GM18861 (cell line): ENCODE data around the gene HSF5.
"Not testable (repeated sequence)": the region's sequence is repeated elsewhere in the genome, so short reads cannot be mapped to it uniquely, and the experiment has no call there.

Experiments used
- ATAC-seq: cut with Tn5 transposase; IDR thresholded peaks from one replicate; pipeline ENCODE4 v1.9.1; 2021; ENCODE audit not compliant: unreplicated experiment

Gene HSF5

GRCh38 chr17:58415371-58416055 lies 72.7 kb downstream of the HSF5 start:
- no peak for ATAC-seq

DNA sequence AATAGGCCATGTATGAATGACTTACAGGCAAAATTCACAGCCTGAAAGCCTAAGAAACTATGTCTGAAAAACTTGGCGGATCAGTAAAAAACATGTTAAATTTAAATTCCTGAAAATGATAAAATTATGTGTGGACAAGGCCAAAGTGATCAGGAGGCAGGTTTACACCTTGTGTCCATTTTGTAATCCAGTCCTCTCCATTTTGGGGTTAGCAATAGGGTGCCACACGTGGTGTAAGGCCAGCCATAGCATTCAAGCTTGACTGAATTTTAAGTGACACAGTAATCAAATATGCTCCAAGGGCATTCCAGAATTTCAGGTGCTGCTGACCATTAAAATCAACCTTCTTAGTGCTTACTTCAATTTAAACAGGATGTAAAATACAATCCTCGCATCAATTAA lies 73.6 kb downstream of the HSF5 start:
- no peak for ATAC-seq

DNA sequence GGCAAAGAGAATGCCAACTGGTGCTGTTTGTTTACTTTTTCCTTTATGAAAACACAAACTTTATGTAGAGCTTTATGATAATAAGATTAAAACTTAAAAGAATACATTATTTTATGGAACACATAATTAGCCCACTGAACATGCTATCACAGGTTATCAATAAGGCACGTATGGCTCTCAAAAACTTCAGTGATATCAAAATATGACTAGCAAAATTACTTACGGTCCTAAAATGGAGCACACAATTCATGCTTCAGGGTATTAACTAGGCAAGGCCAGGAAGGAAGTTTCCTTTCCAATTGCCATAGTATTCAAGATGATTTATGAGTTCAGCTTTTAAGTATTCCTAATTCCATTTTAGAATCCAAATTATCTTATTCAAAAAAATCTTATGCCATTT lies 74.5 kb downstream of the HSF5 start:
- ATAC-seq = no peak

DNA sequence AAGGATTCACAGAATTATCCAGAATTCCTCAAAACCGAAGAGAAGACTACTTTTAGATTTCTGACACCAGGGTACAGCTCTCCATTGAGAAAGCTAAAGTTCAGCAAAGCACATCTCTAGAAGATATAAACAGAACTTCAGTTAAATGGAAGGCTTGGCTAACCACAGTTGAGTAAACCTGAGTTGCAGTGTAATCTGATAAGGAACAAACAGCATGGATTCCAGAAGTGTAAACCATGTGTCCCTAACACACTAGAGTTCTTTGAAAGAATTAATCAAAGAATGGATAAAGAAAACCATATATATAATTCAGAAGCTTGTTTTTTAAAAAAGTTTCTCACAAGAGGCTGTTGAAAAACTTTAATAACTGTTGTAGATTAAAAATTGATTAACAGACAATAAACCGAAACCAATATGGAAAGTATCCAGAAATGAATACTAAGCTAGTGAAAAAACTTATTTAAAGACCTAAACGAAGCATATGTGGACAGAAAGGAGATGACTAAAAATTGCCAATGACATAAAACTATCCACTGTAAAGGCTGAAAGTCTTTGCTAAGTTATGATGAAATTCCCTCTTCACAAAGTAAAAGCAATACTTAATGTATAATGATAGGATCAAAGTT lies 75.1 kb downstream of the HSF5 start:
- ATAC-seq = no peak

- ATAC-seq = no peak
Measured at GRCh38 chr17:58412064-58412703, 76.0 kb downstream of the HSF5 start.

GRCh38 chr17:58411408-58411894 lies 76.8 kb downstream of the HSF5 start:
- no peak for ATAC-seq

GRCh38 chr17:58410714-58411407 lies 77.3 kb downstream of the HSF5 start:
- ATAC-seq = no peak

DNA sequence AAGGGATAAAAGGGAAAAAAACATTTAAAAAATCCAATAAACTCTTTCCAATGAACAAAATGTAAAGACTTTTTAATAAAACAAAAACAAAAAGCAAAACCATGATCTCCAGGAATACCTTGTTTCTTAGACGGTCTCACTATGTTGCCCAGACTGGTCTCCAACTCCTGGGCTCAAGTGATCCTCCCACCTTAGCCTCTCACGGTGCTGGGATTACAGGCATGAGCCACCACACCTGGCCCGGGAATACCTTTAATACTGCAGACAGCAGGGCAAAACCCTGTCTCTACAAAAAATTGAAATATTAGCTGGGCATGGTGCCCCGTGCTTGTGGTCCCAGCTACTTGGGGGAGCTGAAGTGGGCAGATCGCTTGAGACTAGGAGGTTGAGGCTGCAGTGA lies 78.8 kb downstream of the HSF5 start:
- no peak for ATAC-seq

- ATAC-seq = no peak
Measured at GRCh38 chr17:58403311-58403710, 84.9 kb downstream of the HSF5 start.

DNA sequence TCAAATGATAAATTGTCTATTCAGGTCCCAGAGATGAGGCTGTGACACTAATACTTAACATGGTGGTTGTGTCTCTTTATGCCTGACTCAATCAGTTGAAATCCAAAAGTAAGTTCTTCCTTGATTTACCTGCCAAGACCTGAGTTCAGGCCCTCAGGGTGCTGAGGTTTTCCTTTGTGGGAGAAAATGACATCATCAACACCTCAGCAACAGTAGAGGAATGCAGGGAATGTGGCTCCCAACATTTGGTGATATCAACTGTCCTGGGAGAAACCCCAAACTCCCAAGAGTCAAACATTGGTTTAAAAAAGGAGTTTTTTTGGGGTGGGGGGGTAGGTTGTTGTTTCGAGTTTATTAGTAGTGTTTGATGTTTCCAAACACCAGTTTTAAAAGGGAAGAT lies 85.5 kb downstream of the HSF5 start:
- ATAC-seq = no peak

- ATAC-seq = no peak
Measured at GRCh38 chr17:58402047-58402446, 86.2 kb downstream of the HSF5 start.

DNA sequence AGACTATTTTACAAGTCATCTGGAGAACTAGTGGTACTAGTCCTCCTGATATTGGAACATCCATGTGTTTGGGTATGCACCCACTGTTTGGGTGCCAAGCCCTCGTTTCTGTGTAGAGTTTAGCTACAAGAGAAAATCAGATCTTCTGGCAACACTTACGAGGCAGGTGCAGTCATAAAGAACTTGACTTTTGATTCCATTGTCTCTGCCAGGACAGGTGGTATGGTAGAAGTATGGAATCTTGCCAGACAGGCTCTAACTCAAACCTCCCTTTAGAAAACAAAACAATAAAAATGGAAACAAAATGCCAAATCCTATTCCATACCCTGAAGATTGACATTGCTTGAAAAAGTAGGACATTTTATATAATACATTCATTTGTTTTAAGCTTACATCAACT lies 86.9 kb downstream of the HSF5 start:
- ATAC-seq = no peak

DNA sequence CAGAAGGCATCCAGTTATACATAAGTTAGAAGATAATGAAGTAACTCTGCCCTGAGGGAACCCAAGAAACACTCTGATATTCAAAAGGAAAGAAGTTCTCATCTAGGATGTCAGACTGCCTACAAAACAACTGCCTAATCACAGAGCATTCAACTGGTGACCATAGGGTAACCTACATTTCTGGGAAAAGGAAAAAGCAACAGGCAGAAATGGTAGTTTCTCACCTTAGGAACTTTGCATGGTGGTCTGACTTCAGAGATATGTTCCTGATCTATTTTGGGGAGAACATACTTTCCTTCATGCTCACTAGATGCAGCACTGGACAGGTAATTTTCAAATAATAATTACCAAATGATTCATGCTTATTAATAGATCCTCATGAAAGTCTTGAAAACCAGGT lies 87.4 kb downstream of the HSF5 start:
- ATAC-seq = no peak

- ATAC-seq = no peak
Measured at GRCh38 chr17:58399974-58400373, 88.2 kb downstream of the HSF5 start.

GRCh38 chr17:58398574-58399266 lies 89.5 kb downstream of the HSF5 start:
- no peak for ATAC-seq

DNA sequence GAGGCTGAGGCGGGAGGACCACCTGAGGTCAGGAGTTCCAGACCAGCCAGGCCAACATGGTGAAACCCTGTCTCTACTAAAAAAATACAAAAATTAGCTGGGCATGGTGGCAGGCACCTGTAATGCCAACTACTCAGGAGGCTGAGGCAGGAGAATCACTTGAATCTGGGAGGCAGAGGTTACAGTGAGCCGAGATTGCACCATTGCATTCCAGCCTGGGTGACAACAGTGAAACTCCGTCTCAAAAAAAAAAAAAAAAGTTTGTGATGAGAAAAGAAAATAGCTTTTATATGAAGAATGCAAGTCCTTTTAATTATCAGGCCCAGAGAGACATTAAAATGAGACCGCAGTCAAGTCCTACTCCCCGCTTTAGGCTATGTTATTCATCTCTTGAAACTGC lies 90.8 kb downstream of the HSF5 start:
- not testable (repeated sequence) for ATAC-seq

- ATAC-seq = no peak
Measured at GRCh38 chr17:58396173-58396572, 92.0 kb downstream of the HSF5 start.

GRCh38 chr17:58394534-58395223 lies 93.5 kb downstream of the HSF5 start:
- ATAC-seq = no peak

- no peak for ATAC-seq
Measured at GRCh38 chr17:58391302-58391984, 96.8 kb downstream of the HSF5 start.

- ATAC-seq = no peak
Measured at GRCh38 chr17:58390884-58391283, 97.3 kb downstream of the HSF5 start.
